HepG2 (cell line): Measurements from ENCODE around the gene NUAK2. TPM values are rescaled to one million over a fixed set of nuclear protein-coding genes. Genes with fewer than 3 reads are reported as not detected.

Experiments
- ATF7 ChIP-seq, 2 experiments: fragments of 450-650 bp in 1 of 2; sonication (generic) in 1 of 2; formaldehyde crosslinking in 1 of 2; IDR thresholded peaks; 2 replicates each; pipeline versions ENCODE4 v1.4.0 to v1.6.1; 2016 to 2020; ENCODE audit warnings: antibody characterized with exemption in 1 of 2, mild to moderate bottlenecking in 1 of 2, missing genetic modification reagents in 1 of 2
- CREM ChIP-seq, 2 experiments: sonication (generic) in 1 of 2; formaldehyde crosslinking in 1 of 2; IDR thresholded peaks; 2 replicates each; pipeline versions ENCODE4 v1.4.0 to v1.6.1; 2016 to 2020; ENCODE audit warnings: antibody characterized with exemption in 1 of 2, mild to moderate bottlenecking in 1 of 2, missing genetic modification reagents in 1 of 2
- GATA4 ChIP-seq: sonication (generic); IDR thresholded peaks from 2 replicates; pipeline ENCODE4 v1.6.1; 2016; ENCODE audit warnings: antibody characterized with exemption, low read depth, borderline replicate concordance
- HOXA3 ChIP-seq: sonication (generic); formaldehyde crosslinking; IDR thresholded peaks from 2 replicates; pipeline ENCODE4 v1.5.0; 2020; ENCODE audit warnings: missing genetic modification reagents
- KAT2B ChIP-seq: fragments of 150-350 bp; IDR thresholded peaks from 2 replicates; pipeline ENCODE4 v1.6.1; 2014; ENCODE audit warnings: low read depth, low read length, borderline replicate concordance
- MED8 ChIP-seq: sonication (generic); formaldehyde crosslinking; IDR thresholded peaks from 2 replicates; pipeline ENCODE4 v1.8.1; 2023; ENCODE audit warnings: mild to moderate bottlenecking, missing genetic modification reagents; ENCODE audit not compliant: insufficient replicate concordance
- NR2F1 ChIP-seq, 2 experiments: fragments of 450-650 bp in 1 of 2; formaldehyde crosslinking in 1 of 2; IDR thresholded peaks; 2 replicates each; pipeline versions ENCODE4 v1.5.0 to v1.6.1; 2016 to 2020; ENCODE audit warnings: mild to moderate bottlenecking in 1 of 2, missing compliant biosample characterization in 1 of 2, missing genetic modification reagents in 1 of 2, moderate library complexity in 1 of 2
- PHF21A ChIP-seq: sonication (generic); formaldehyde crosslinking; IDR thresholded peaks from 2 replicates; pipeline ENCODE4 v1.5.0; 2020; ENCODE audit warnings: mild to moderate bottlenecking, missing genetic modification reagents
- SMAD1 ChIP-seq: sonication (generic); formaldehyde crosslinking; IDR thresholded peaks from 2 replicates; pipeline ENCODE4 v1.4.0; 2020; ENCODE audit warnings: missing genetic modification reagents, low read depth, mild to moderate bottlenecking, borderline replicate concordance
- XBP1 ChIP-seq: sonication (generic); formaldehyde crosslinking; IDR thresholded peaks from 2 replicates; pipeline ENCODE4 v1.5.0; 2020; ENCODE audit warnings: missing genetic modification reagents
- ZNF160 ChIP-seq: sonication (generic); formaldehyde crosslinking; IDR thresholded peaks from 2 replicates; pipeline ENCODE4 v1.8.0; 2022; ENCODE audit warnings: mild to moderate bottlenecking, inconsistent platforms, missing genetic modification reagents
- ZNF34 ChIP-seq: sonication (generic); formaldehyde crosslinking; IDR thresholded peaks from 2 replicates; pipeline ENCODE4 v1.4.0; 2020; ENCODE audit warnings: mild to moderate bottlenecking, missing genetic modification reagents, borderline replicate concordance
- ZNF460 ChIP-seq: sonication (generic); formaldehyde crosslinking; IDR thresholded peaks from 2 replicates; pipeline ENCODE4 v1.5.1; 2020; ENCODE audit warnings: missing genetic modification reagents, mild to moderate bottlenecking, borderline replicate concordance
- ZNF605 ChIP-seq: sonication (generic); formaldehyde crosslinking; IDR thresholded peaks from 2 replicates; pipeline ENCODE4 v1.8.0; 2022; ENCODE audit warnings: mild to moderate bottlenecking, missing genetic modification reagents
- ZNF713 ChIP-seq: sonication (generic); formaldehyde crosslinking; IDR thresholded peaks from 2 replicates; pipeline ENCODE4 v1.4.0; 2020; ENCODE audit warnings: mild to moderate bottlenecking, missing genetic modification reagents
- polyA plus RNA-seq, 8 experiments: library from polyadenylated mRNA; depleted of rRNA in 3 of 8; stranded (reverse) in 7 of 8; unstranded in 1 of 8; fragments of >200 nt; fragmentation: Illumina TruSeq in 4 of 8; extraction: Trizol in 4 of 8; gene quantifications; 2 replicates each; pipeline versions ENCODE4 v1.2.1 to v1.2.3, GENCODE V29; 2011 to 2016; ENCODE audit warnings: low read depth in 4 of 8, missing spikeins in 1 of 8, mixed read lengths in 1 of 8; ENCODE audit not compliant: insufficient read depth in 1 of 8
- total RNA-seq, 5 experiments: library from RNA; depleted of rRNA; stranded (reverse); fragments of >200 nt; fragmentation: Illumina TruSeq; extraction: Trizol; gene quantifications; 2 replicates each; pipeline ENCODE4 v1.2.3, GENCODE V29; 2016; ENCODE audit warnings: low read depth in 1 of 5
- TF ChIP-seq, protein P1 (sequence below): sonication (generic); formaldehyde crosslinking; conservative IDR thresholded peaks from 2 replicates; pipeline ENCODE4 v1.4.0; 2020; ENCODE audit warnings: missing genetic modification reagents
- TF ChIP-seq, protein P2 (sequence below): IDR thresholded peaks from 2 replicates; pipeline ENCODE4 v1.6.1; 2016; ENCODE audit warnings: missing biosample characterization, missing genetic modification reagents, low read depth
- TF ChIP-seq, protein P3 (sequence below): sonication (generic); formaldehyde crosslinking; IDR thresholded peaks from 2 replicates; pipeline ENCODE4 v1.4.0; 2020; ENCODE audit warnings: missing genetic modification reagents, borderline replicate concordance
- TF ChIP-seq, protein P4 (sequence below): sonication (generic); formaldehyde crosslinking; IDR thresholded peaks from 2 replicates; pipeline ENCODE4 v1.4.0; 2020; ENCODE audit warnings: missing genetic modification reagents
- TF ChIP-seq, protein P5 (sequence below): sonication (generic); formaldehyde crosslinking; IDR thresholded peaks from 2 replicates; pipeline ENCODE4 v1.5.0; 2020; ENCODE audit warnings: missing genetic modification reagents

NUAK2 gene
- total and polyA plus RNA-seq, 2 of the 13 experiments (the other 11 are each of a cell fraction or from before 2014, with no cell fraction given), result 0.75 to 1.1 TPM

DNA sequence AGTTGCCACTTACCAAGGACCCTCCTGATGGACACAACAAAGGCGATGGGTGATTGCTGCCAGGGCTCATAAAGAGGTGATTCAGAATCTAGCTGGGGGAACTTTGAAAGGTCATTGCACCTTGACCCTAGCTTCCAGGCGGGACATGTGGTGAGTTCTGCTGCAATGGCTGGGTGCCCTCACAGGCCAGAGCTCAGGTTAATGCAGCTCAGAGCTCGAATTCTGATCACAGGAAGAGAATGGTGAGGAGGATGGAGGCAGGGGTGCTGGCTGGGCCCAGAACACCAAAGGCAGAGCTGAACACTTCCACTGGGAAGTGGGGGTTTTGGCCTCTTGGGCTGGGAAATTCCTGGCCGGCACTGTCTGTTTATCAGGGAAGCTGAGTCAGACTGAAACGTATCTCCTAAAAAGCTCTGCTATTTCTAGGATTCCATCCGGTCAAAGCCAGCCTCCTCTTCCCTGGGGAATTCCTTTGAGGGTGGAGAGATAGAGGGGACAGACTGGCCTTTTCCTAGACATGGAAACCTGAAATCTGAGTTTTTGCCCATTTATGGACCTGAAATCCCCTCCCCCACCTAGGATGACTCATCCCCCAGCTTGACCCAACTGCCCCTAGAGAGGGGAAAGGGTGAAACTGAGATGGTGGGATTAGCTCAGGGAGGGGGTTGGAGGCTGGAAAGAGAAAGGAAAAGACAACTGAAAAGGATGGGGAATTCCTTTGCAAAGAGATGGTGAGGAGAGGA is 27.2 kb downstream of the NUAK2 start (continued):
- TF ChIP-seq ZNF160 (CRISPR knock-in tag) (no peak), XBP1 (CRISPR knock-in tag) (no peak), CREM (IDR thresholded peaks at IDR 0.05) (peak; percentile 46), CREM (CRISPR knock-in tag; IDR thresholded peaks at IDR 0.05) (no peak), ZNF605 (CRISPR knock-in tag) (no peak), ZNF34 (CRISPR knock-in tag) (peak; percentile 73; the same call in 1 of the 2 replicates), ATF7 (IDR thresholded peaks at IDR 0.05) (no peak), ATF7 (CRISPR knock-in tag; IDR thresholded peaks at IDR 0.05) (peak; percentile 48; the same call in 1 of the 2 replicates), SMAD1 (CRISPR knock-in tag) (no peak), ZNF460 (CRISPR knock-in tag) (no peak), PHF21A (peak; percentile 85), KAT2B (no peak), NR2F1 (CRISPR knock-in tag; IDR thresholded peaks at IDR 0.05) (peak; percentile 83 to 91), MED8 (CRISPR knock-in tag) (peak; percentile 34), GATA4 (peak; percentile 52; the same call in 1 of the 2 replicates), HOXA3 (CRISPR knock-in tag) (peak; percentile 52; the same call in 1 of the 2 replicates), ZNF713 (CRISPR knock-in tag) (no peak)
- TF ChIP-seq, protein P1, sequence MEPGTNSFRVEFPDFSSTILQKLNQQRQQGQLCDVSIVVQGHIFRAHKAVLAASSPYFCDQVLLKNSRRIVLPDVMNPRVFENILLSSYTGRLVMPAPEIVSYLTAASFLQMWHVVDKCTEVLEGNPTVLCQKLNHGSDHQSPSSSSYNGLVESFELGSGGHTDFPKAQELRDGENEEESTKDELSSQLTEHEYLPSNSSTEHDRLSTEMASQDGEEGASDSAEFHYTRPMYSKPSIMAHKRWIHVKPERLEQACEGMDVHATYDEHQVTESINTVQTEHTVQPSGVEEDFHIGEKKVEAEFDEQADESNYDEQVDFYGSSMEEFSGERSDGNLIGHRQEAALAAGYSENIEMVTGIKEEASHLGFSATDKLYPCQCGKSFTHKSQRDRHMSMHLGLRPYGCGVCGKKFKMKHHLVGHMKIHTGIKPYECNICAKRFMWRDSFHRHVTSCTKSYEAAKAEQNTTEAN (CRISPR knock-in tag), result no peak; the same call in 1 of the 2 replicates
- TF ChIP-seq, protein P2, sequence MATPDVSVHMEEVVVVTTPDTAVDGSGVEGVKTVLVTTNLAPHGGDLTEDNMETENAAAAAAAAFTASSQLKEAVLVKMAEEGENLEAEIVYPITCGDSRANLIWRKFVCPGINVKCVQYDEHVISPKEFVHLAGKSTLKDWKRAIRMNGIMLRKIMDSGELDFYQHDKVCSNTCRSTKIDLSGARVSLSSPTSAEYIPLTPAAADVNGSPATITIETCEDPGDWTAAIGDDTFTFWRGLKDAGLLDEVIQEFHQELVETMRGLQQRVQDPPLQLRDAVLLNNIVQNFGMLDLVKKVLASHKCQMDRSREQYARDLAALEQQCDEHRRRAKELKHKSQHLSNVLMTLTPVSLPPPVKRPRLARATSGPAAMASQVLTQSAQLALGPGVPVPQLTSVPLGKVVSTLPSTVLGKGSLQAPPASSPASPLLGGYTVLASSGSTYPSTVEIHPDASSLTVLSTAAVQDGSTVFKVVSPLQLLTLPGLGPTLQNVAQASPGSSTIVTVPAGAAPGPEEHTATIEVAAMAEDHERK (CRISPR knock-in tag), result no peak
- TF ChIP-seq, protein P3, sequence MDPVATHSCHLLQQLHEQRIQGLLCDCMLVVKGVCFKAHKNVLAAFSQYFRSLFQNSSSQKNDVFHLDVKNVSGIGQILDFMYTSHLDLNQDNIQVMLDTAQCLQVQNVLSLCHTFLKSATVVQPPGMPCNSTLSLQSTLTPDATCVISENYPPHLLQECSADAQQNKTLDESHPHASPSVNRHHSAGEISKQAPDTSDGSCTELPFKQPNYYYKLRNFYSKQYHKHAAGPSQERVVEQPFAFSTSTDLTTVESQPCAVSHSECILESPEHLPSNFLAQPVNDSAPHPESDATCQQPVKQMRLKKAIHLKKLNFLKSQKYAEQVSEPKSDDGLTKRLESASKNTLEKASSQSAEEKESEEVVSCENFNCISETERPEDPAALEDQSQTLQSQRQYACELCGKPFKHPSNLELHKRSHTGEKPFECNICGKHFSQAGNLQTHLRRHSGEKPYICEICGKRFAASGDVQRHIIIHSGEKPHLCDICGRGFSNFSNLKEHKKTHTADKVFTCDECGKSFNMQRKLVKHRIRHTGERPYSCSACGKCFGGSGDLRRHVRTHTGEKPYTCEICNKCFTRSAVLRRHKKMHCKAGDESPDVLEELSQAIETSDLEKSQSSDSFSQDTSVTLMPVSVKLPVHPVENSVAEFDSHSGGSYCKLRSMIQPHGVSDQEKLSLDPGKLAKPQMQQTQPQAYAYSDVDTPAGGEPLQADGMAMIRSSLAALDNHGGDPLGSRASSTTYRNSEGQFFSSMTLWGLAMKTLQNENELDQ (CRISPR knock-in tag), result no peak
- TF ChIP-seq, protein P4, sequence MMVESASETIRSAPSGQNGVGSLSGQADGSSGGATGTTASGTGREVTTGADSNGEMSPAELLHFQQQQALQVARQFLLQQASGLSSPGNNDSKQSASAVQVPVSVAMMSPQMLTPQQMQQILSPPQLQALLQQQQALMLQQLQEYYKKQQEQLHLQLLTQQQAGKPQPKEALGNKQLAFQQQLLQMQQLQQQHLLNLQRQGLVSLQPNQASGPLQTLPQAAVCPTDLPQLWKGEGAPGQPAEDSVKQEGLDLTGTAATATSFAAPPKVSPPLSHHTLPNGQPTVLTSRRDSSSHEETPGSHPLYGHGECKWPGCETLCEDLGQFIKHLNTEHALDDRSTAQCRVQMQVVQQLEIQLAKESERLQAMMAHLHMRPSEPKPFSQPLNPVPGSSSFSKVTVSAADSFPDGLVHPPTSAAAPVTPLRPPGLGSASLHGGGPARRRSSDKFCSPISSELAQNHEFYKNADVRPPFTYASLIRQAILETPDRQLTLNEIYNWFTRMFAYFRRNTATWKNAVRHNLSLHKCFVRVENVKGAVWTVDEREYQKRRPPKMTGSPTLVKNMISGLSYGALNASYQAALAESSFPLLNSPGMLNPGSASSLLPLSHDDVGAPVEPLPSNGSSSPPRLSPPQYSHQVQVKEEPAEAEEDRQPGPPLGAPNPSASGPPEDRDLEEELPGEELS (CRISPR knock-in tag), result peak; percentile 8; the same call in 1 of the 2 replicates
- TF ChIP-seq, protein P5, sequence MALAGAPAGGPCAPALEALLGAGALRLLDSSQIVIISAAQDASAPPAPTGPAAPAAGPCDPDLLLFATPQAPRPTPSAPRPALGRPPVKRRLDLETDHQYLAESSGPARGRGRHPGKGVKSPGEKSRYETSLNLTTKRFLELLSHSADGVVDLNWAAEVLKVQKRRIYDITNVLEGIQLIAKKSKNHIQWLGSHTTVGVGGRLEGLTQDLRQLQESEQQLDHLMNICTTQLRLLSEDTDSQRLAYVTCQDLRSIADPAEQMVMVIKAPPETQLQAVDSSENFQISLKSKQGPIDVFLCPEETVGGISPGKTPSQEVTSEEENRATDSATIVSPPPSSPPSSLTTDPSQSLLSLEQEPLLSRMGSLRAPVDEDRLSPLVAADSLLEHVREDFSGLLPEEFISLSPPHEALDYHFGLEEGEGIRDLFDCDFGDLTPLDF (CRISPR knock-in tag), result no peak; the same call in 1 of the 2 replicates
